ENCODE data around the gene P3H3.

Gene P3H3

DNA sequence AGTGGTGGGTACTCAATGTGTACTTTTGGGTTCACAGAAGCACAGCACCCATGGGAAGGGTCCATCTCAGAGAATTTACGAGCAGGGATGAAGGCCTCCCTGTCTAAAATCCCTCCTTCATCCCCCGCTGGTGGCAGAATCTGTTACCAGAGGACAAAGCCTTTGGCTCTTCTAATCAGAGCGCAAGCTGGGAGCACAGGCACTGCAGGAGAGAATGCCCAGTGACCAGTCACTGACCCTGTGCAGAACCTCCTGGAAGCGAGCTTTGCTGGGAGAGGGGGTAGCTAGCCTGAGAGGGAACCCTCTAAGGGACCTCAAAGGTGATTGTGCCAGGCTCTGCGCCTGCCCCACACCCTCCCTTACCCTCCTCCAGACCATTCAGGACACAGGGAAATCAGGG lies 8.0 kb upstream of the P3H3 start:
- Histone ChIP-seq H3K9me3 (no peaks in the 10 kb centered on the region), H3K36me3 (no peaks in the 10 kb centered on the region), H3K27me3 (no peaks in the 10 kb centered on the region), H3K4me1 (peaks cover 29% of the 10 kb centered on the region), H3K4me3 (ENCODE audit: low read depth, low read length) (no peak overlapping the region)
- TF ChIP-seq, protein P1, sequence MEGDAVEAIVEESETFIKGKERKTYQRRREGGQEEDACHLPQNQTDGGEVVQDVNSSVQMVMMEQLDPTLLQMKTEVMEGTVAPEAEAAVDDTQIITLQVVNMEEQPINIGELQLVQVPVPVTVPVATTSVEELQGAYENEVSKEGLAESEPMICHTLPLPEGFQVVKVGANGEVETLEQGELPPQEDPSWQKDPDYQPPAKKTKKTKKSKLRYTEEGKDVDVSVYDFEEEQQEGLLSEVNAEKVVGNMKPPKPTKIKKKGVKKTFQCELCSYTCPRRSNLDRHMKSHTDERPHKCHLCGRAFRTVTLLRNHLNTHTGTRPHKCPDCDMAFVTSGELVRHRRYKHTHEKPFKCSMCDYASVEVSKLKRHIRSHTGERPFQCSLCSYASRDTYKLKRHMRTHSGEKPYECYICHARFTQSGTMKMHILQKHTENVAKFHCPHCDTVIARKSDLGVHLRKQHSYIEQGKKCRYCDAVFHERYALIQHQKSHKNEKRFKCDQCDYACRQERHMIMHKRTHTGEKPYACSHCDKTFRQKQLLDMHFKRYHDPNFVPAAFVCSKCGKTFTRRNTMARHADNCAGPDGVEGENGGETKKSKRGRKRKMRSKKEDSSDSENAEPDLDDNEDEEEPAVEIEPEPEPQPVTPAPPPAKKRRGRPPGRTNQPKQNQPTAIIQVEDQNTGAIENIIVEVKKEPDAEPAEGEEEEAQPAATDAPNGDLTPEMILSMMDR (IDR thresholded peaks at IDR 0.05; ENCODE audit: low read depth, low read length) = no peak
- DNase-seq = no peak

DNA sequence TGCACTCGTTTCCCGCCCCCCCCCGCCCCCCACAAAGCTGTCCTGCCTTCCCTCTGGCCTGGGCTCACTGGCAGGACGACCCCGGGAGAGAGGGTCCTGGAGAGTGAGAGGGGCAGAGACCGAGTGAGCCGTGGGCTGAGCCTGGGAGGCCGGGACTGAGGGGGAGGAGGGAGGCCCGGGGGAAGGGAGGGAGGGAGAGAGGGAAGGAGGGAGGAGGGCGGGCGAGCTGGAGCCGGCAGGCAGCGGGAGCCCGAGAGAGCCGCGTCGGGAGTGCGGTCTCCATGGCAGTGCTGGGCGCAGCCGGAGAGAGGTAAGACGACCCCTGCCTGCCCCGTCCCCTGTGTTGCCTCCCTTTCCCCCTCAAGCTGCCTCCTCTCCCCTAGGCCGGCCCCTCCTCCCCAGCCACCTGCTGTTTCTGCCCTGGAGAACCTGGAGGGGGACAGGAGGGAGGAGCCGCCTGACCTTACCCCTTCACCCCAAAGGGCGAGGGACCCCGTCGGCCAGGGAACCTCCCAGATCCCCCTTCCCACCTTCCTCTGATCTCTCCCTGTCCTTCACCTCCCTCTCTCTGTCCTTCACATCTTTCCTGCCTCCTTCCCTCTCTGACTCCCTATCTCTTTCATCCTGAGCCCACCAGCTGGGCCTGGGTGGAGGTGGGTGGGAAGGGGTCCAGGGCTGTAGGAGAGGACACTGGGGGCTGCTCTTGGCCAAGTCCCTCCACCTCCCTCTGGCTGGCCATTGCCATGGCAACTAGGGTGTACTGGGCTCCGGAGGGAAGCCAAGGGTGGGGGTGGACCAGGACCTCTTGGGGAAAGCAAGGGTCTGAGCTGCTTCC lies 6.4 kb upstream of the P3H3 start, which contains the start of gene GPR162:
Gene GPR162, plus strand, starts transcription at position 231 of the 835 bp plus-strand sequence. CDS start 2,078 bp downstream, outside the sequence.
- Histone ChIP-seq H3K9me3 (no peaks in the 10 kb centered on the region), H3K36me3 (no peaks in the 10 kb centered on the region), H3K4me1 (peaks cover 25% of the 10 kb centered on the region), H3K4me3 (ENCODE audit: low read depth, low read length) (peak within 1 kb of the TSS; percentile 64), H3K27me3 (no peaks in the 10 kb centered on the region)
- TF ChIP-seq, protein P1 (IDR thresholded peaks at IDR 0.05; ENCODE audit: low read depth, low read length) = no peak
- DNase-seq = peak; percentile 80

DNA sequence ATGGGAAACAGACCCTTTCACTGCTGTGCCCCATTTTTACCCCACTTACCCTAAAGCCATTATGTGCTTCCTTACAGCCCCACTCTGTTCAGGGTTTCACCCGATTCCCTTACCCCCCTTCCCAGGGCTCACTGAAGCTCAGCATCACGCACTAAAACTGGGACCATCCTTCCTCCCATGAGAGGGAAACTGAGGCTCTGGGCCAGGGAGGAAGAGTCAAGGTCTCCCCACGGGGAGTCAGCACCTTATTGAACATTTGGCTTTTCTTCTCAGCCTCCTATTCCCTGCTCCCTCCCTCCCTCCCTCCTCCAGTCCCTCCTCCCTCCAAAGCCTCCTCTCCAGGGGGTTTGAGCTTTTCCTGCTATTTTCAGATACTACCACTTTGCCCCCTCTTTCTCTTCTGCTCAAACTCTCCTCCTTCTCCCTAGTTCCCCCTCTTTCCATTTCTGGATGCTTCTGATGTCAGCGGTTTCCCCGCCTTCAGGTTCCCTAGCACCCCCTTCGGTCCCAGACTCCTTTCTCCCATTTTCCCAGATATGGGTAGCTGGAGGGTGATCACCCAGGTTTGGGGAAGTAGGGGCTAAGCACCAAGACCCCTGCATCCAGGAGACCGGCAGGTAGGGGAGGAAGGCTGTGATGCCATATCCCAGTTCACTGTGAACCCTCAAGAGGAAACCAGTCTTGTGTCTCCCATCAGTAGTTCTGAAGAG lies 5.6 kb upstream of the P3H3 start:
- no peaks in the 10 kb centered on the region for H3K9me3 ChIP-seq
- H3K27me3 ChIP-seq = no peaks in the 10 kb centered on the region
- no peak for DNase-seq
- peaks cover 30% of the 10 kb centered on the region for H3K4me1 ChIP-seq
- TF ChIP-seq, protein P1 (IDR thresholded peaks at IDR 0.05; ENCODE audit: low read depth, low read length) = no peak
- H3K4me3 ChIP-seq (ENCODE audit: low read depth, low read length) = peak overlapping the region; percentile 64
- H3K36me3 ChIP-seq = no peaks in the 10 kb centered on the region

DNA sequence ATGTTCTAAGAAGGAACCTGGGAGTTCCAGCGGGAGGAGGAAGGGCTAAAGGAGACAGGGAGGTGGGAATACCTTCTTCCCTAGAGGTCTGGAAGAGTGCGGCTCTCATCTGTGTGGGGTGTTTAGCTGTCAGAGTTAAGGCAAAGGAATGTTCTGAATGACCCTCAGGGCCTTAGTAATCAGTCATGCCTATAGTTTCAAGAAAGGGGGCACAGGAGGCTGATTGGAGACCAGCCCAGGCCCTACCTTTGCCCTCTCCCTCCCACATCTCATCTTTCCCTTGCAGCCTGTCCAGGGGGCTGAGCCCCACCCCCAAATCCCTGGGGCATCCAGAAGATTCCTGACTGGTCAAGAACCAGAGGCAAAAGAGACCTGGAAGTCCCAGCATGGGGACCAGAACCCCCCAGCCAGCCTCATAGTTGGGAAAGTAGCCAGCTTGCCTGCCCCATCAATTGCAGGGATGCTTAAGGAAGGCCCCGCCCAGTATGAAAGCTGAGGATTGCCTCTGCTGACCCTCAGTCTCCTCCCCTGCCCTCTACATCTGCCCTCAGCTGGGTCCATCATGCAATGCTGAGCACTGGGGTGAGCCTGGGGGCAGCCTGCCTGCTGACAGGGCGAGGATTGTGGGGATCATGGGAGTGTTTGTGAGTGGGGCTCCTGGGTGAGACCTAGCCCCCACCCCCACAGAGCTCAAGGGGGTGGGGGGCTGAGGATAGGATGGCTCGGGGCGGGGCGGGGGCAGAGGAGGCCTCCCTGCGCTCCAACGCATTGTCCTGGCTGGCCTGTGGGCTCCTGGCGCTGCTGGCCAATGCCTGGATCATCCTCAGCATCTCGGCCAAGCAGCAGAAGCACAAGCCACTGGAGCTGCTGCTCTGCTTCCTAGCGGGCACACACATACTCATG lies 4.8 kb upstream of the P3H3 start:
- Histone ChIP-seq H3K4me1 (peaks cover 30% of the 10 kb centered on the region), H3K4me3 (ENCODE audit: low read depth, low read length) (no peak overlapping the region), H3K36me3 (no peaks in the 10 kb centered on the region), H3K9me3 (no peaks in the 10 kb centered on the region), H3K27me3 (no peaks in the 10 kb centered on the region)
- TF ChIP-seq, protein P1 (IDR thresholded peaks at IDR 0.05; ENCODE audit: low read depth, low read length) = no peak
- no peak for DNase-seq

DNA sequence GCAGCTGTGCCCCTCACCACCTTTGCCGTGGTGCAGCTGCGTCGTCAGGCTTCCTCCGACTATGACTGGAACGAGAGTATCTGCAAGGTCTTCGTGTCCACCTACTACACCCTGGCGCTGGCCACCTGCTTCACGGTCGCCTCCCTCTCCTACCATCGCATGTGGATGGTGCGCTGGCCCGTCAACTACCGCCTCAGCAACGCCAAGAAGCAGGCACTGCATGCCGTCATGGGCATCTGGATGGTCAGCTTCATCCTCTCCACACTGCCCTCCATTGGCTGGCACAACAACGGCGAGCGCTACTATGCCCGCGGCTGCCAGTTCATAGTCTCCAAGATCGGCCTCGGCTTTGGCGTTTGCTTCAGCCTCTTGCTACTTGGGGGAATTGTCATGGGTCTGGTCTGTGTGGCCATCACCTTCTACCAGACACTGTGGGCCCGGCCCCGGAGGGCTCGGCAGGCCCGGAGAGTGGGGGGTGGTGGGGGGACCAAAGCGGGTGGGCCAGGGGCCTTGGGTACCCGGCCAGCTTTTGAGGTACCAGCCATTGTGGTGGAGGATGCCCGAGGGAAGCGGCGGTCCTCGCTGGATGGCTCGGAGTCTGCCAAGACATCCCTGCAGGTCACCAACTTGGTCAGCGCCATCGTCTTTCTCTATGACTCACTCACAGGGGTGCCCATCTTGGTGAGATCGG lies 4.0 kb upstream of the P3H3 start:
- peaks cover 30% of the 10 kb centered on the region for H3K4me1 ChIP-seq
- H3K4me3 ChIP-seq (ENCODE audit: low read depth, low read length) = no peak overlapping the region
- no peaks in the 10 kb centered on the region for H3K9me3 ChIP-seq
- no peaks in the 10 kb centered on the region for H3K27me3 ChIP-seq
- TF ChIP-seq, protein P1 (IDR thresholded peaks at IDR 0.05; ENCODE audit: low read depth, low read length) = no peak
- peaks cover 4% of the 10 kb centered on the region; the same call in 1 of the 2 replicates for H3K36me3 ChIP-seq
- no peak for DNase-seq

All from BE2C (cell line).